GM18508 (cell line): ENCODE data around the gene ZNF229.
"Not testable (repeated sequence)": the region's sequence is repeated elsewhere in the genome, so short reads cannot be mapped to it uniquely, and the experiment has no call there.

Source experiments
- ATAC-seq: cut with Tn5 transposase; IDR thresholded peaks from one replicate; pipeline ENCODE4 v1.9.1; 2021; ENCODE audit warnings: moderate number of reproducible peaks; ENCODE audit not compliant: insufficient read depth, unreplicated experiment

Gene ZNF229

DNA sequence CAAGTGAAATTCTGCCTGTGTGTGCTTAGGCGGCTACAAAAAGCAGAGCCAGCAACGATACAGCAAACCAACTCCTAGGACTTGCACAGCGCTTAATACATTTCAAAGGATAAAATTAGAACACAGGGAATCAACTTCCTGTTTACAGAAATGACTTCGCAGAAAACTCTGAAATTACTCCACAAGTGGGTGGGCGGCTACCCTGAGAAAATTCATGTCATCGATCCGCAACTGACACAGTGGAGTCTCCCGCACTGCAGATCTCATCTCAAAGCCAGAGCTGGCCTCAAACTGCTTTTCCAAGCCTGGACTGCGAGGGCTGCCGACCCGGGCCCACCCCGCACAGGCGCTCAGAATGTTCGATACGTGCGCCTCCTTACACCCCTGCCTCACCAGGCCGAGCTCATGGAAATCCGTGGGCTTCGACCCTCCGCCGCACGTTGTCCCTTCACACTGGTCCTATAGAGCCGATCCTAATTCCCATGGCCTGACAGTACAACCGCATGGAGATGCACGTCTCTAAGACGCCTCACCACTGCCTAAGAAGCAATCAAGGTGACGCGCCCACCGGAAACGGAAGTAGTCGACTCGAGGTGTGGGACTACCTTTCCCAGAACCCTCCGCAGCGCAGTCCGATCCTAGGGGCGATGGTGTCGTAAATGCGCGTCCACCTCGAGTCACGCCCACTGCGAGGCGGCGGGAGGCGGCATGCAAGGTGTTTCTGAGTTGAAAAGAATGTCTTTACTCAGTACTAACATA, at the start of gene ZNF229:
ZNF229 (minus strand) TSS at position 557 of the 759 bp plus-strand sequence. CDS start 5,625 bp downstream, outside the sequence.
- no peak for ATAC-seq

GRCh38 chr19:44496711-44497110, 48.4 kb upstream of the ZNF229 start:
- no peak for ATAC-seq

DNA sequence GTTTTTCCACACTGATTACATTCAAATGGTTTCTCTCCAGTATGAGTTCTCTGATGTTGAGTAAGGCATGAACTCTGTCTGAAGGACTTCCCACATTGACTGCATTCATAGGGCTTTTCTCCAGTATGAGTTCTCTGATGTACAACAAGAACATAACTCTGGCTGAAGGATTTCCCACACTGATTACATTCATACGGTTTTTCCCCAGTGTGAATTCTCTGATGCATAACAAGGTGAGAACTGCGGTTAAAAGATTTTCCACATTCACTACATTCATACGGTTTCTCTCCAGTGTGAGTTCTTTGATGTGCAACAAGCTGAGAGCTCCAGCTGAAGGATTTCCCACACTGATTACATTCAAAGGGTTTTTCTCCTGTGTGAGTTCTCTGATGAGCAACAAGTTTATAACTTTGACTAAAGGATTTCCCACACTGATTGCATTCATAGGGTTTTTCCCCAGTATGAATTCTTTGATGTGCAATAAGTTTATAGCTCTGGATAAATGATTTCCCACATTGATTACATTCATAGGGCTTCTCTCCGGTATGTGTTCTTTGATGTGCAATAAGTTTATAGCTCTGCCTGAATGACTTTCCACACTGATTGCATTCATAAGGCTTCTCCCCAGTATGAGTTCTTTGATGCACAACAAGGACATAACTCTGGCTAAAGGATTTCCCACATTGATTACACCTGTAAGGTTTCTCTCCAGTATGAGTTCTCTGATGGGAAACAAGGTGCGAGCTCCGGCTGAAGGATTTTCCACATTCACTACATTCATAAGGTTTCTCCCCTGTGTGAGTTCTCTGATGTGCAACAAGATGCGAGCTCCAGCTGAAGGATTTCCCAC, 28.5 kb upstream of the ZNF229 start:
- ATAC-seq: no peak

DNA sequence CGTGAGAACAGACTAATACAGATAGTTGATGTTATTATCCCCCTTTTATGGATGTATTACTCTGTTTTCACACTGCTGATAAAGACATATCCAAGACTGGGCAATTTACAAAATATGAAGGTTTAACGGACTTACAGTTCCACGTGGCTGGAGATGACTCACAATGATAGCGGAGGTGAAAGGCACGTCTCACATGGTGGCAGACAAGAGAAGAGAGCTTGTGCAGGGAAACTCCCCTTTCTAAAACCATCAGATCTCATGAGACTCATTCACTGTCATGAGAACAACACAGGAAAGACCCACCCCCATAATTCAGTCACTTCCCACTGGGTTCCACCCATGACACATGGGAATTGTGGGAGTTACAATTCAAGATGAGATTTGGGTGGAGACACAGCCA, 20.5 kb upstream of the ZNF229 start:
- ATAC-seq: not testable (repeated sequence)

- not testable (repeated sequence) for ATAC-seq
Measured at GRCh38 chr19:44462600-44463286, 14.5 kb upstream of the ZNF229 start.

GRCh38 chr19:44456016-44456415, 7.7 kb upstream of the ZNF229 start:
- not testable (repeated sequence) for ATAC-seq

- ATAC-seq: no peak
Measured at GRCh38 chr19:44455100-44455499, 6.8 kb upstream of the ZNF229 start.

DNA sequence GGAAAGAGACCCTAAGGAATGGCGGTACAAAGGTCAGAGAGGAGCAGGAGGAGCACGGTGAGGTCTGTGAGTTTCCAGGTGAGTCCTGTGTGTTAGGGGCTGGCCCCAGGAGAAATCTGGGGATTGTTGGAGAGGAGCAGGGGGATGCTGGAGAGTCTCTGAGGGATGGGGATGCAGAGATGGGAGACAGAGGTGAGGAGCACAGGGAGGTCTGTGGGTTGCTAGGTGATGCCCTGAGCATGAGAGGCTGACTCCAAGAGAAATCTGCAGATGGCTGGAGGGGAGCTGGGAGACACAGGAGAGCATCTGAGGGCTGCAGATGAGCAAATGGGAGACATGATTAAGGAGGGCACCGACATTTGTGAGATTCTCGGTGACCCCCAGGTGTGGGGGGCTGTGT, 4.1 kb upstream of the ZNF229 start:
- ATAC-seq: no peak

GRCh38 chr19:44451687-44452086, 3.4 kb upstream of the ZNF229 start:
- no peak for ATAC-seq

GRCh38 chr19:44438441-44438840, 9.8 kb downstream of the ZNF229 start:
- ATAC-seq: no peak

- ATAC-seq: no peak
Measured at GRCh38 chr19:44435441-44435840, 12.8 kb downstream of the ZNF229 start.

DNA sequence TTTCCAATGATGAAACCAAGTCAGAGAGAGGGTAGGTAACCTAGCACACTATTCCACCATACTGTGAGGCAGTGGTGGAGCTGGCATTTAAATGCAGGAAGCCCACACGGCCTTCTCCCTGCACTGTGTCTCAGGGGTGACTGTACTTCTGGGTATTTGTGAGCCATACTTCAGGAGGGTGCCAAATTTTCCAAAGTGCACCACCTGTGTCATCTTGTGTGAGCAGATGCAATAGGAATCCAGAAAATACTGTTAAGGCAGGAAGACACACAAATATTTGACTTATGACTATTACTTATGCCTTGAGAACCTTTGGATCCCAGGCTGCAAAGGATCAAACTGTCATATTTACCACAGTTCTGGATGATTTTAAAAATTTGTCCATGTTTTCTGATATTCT, 17.3 kb downstream of the ZNF229 start:
- ATAC-seq: no peak

GRCh38 chr19:44415553-44415952, 32.7 kb downstream of the ZNF229 start:
- ATAC-seq: not testable (repeated sequence)

DNA sequence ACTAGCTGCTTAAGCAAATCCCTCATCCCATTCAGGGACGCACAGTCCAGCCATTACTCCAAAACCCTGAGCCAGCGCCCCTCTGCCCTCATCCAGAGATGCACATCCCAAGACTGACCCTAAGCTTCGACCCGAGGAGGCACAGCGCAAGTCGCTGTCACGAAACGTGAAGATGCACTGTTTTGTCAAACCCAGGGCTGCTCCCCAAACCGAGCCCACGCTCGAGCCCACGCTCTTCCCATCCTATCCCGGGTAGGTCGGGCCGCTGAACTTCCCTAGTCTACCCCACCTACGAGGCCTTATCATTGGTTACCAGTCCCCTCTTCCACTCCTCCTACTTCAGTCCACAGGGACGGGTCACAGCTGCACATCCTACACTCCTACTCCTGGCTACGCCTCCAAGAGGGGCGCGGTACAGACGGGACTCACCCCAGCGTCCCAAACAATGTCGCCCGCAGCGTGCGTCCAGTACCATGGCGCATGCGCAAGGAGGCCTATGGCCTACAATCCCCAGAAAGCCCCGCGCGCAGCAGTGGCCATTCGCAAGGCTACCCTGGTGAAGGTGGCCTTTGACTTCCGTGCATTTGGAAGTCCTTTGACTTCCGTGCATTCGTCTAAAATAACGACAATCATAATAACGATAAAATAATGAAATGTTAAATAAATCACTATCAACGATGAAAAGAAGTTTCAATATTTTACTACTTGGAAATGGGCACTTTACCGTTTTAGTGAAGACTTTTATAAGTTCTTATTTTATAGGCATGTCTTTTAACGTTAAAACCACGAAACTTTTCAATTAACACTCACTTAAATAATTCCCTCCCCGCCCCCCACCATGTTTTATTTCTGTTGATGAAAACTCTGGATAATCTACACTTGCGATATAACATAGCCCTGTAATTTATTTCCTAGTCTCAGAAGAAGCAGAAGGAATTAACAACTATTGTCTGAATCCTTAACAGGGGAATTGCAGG, 46.8 kb downstream of the ZNF229 start, which contains the start of gene ZNF285:
ZNF285 (minus strand) TSS at position 470 of the 977 bp plus-strand sequence. CDS start 4,395 bp downstream, outside the sequence.
- peak; percentile 72 for ATAC-seq

DNA sequence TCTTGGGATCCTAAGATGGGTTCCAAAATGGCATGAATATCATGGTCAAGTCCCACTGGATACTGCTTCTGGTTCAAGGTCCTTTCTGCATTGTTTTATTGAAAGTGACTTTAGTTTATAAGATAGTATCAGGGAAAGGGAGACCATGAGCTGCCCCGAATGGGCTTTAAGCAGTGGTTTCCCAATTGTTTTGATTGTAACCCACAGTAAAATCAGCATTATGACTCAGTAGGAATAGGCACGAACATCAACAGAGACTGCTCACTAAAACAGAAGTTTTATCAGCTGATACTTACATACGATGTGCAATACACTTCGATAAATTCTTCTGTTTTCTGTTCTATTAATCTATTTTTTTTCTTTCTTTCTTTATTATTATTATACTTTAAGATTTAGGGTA, 59.0 kb downstream of the ZNF229 start:
- ATAC-seq: not testable (repeated sequence)
